ENCODE measurements around the gene PIPOX.
"Not testable (repeated sequence)": the region's sequence is repeated elsewhere in the genome, so short reads cannot be mapped to it uniquely, and the experiment has no call there.

Gene PIPOX

DNA sequence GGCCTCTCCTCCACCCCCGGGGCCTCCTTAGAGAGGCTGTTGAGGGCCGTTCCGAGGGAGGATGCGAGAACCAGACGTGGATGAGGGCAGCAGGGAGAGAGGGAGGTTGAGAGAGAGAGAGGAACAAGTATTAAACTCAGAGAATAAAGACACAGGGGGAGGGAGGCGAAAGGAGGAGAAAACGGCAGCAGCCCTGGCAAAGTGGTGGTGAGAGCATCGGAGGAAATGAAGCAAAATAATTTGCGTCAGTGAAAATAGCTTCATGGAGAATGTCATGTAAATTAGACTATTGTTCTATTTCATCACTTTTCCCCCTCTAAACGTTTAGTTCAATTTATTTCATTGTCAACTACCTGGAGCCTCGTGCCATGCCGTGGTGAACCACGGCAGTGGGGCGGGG, 38.0 kb downstream of the PIPOX start:
- TF ChIP-seq, protein P1, sequence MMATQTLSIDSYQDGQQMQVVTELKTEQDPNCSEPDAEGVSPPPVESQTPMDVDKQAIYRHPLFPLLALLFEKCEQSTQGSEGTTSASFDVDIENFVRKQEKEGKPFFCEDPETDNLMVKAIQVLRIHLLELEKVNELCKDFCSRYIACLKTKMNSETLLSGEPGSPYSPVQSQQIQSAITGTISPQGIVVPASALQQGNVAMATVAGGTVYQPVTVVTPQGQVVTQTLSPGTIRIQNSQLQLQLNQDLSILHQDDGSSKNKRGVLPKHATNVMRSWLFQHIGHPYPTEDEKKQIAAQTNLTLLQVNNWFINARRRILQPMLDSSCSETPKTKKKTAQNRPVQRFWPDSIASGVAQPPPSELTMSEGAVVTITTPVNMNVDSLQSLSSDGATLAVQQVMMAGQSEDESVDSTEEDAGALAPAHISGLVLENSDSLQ (IDR thresholded peaks at IDR 0.05) = no peak
- TF ChIP-seq BHLHE40 (IDR thresholded peaks at IDR 0.05; ENCODE audit: borderline replicate concordance) (no peak), NFRKB (IDR thresholded peaks at IDR 0.05) (no peak), LEF1 (IDR thresholded peaks at IDR 0.05; ENCODE audit: borderline replicate concordance) (no peak), FOXK2 (IDR thresholded peaks at IDR 0.05) (no peak), HDGF (IDR thresholded peaks at IDR 0.05; ENCODE audit: borderline replicate concordance) (no peak), FOXM1 (IDR thresholded peaks at IDR 0.05; ENCODE audit: borderline replicate concordance) (no peak), L3MBTL2 (conservative IDR thresholded peaks at IDR 0.05) (no peak), SP1 (IDR thresholded peaks at IDR 0.05) (no peak), ELF4 (IDR thresholded peaks at IDR 0.05) (no peak), CTBP1 (IDR thresholded peaks at IDR 0.05; ENCODE audit: borderline replicate concordance) (no peak), SUZ12 (IDR thresholded peaks at IDR 0.05) (no peak), ZNF384 (IDR thresholded peaks at IDR 0.05) (no peak), TARDBP (IDR thresholded peaks at IDR 0.05) (no peak), ARNT (IDR thresholded peaks at IDR 0.05) (no peak), FOXA1 (IDR thresholded peaks at IDR 0.05) (no peak)
- POLR2A ChIA-PET = no interaction called here
- DNase-seq (ENCODE audit: extremely low spot score) = no peak
- CTCF ChIA-PET = interaction anchor here (0.9 kb wide), 1 partner anchor 115 kb away, joined by 3 read pairs; no protein-coding TSS in a partner anchor

DNA sequence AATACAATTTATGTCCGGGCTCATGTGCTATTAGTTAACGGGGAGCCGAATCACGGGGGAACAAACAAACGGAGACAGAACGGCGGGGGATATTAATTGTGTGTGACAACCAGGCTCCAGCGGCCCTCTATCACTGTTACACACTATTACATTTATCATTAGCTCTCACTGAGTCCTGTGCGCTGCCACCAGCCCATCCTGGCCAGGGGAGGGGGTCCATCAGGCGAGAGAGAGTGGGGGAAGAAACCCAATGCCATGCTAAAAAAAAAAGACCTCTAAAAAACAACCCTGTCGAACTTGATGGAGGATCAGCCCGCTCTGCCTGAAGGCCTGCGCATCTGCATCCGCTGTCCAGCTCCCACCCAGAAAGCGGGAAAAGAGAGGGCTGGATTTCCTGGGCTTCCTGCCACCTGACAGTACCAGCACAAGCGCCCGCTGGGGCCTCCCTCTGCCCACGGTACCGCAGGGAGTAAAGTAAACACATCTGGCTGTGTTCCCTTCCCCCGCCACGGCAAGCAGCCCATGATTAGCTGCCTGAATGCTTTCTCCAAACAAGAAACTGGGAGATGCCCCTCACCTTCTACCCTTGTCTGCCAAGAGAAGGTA, 41.7 kb downstream of the PIPOX start:
- no peak for TF ChIP-seq ZNF384 (IDR thresholded peaks at IDR 0.05)
- no peak for TF ChIP-seq SP1 (IDR thresholded peaks at IDR 0.05)
- TF ChIP-seq FOXA1 (IDR thresholded peaks at IDR 0.05) = no peak
- no peak for TF ChIP-seq CTBP1 (IDR thresholded peaks at IDR 0.05; ENCODE audit: borderline replicate concordance)
- TF ChIP-seq ELF4 (IDR thresholded peaks at IDR 0.05) = no peak
- TF ChIP-seq, protein P1 (IDR thresholded peaks at IDR 0.05) = no peak
- no peak for TF ChIP-seq BHLHE40 (IDR thresholded peaks at IDR 0.05; ENCODE audit: borderline replicate concordance)
- TF ChIP-seq HDGF (IDR thresholded peaks at IDR 0.05; ENCODE audit: borderline replicate concordance) = no peak
- TF ChIP-seq FOXK2 (IDR thresholded peaks at IDR 0.05) = no peak
- TF ChIP-seq NFRKB (IDR thresholded peaks at IDR 0.05) = no peak
- no peak for TF ChIP-seq FOXM1 (IDR thresholded peaks at IDR 0.05; ENCODE audit: borderline replicate concordance)
- TF ChIP-seq ARNT (IDR thresholded peaks at IDR 0.05) = no peak
- TF ChIP-seq TARDBP (IDR thresholded peaks at IDR 0.05) = no peak
- TF ChIP-seq SUZ12 (IDR thresholded peaks at IDR 0.05) = no peak
- TF ChIP-seq L3MBTL2 (conservative IDR thresholded peaks at IDR 0.05) = no peak
- TF ChIP-seq LEF1 (IDR thresholded peaks at IDR 0.05; ENCODE audit: borderline replicate concordance) = no peak
- ChIA-PET CTCF (interaction anchor here (1.2 to 1.7 kb wide), 2 partner anchors 27 to 131 kb away, joined by 4 read pairs; no protein-coding TSS in a partner anchor), POLR2A (interaction anchor here (1.1 to 1.4 kb wide), 2 partner anchors 9 to 365 kb away, joined by 3 read pairs; partner anchors contain the start of gene RPL23A)
- DNase-seq (ENCODE audit: extremely low spot score) = peak; percentile 10

DNA sequence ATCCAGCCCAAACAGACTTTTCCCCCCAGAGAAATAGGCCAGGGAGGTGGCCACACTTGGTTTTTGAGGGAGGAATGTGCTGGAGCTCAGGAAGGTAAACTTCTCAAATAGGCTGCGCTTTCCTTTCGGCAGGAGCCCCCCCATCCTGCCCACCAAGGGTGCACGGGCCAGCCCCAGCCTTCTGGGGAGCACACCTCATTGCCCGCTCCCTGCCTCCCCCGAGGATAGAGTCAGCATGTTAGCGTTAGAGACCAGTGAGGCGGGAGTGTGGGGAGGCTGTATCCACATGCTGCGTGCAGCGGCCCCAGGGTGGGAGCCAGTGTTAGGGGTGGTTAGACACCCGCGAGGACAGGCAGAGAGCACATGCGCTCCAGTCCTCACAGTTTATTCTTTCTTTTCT, 42.3 kb downstream of the PIPOX start:
- TF ChIP-seq BHLHE40 (IDR thresholded peaks at IDR 0.05; ENCODE audit: borderline replicate concordance) (no peak), FOXM1 (IDR thresholded peaks at IDR 0.05; ENCODE audit: borderline replicate concordance) (no peak), HDGF (IDR thresholded peaks at IDR 0.05; ENCODE audit: borderline replicate concordance) (no peak), ELF4 (IDR thresholded peaks at IDR 0.05) (no peak), FOXK2 (IDR thresholded peaks at IDR 0.05) (no peak), FOXA1 (IDR thresholded peaks at IDR 0.05) (no peak), NFRKB (IDR thresholded peaks at IDR 0.05) (no peak), SUZ12 (IDR thresholded peaks at IDR 0.05) (no peak), SP1 (IDR thresholded peaks at IDR 0.05) (no peak), CTBP1 (IDR thresholded peaks at IDR 0.05; ENCODE audit: borderline replicate concordance) (no peak), LEF1 (IDR thresholded peaks at IDR 0.05; ENCODE audit: borderline replicate concordance) (no peak), L3MBTL2 (conservative IDR thresholded peaks at IDR 0.05) (no peak), TARDBP (IDR thresholded peaks at IDR 0.05) (no peak)
- TF ChIP-seq, protein P1 (IDR thresholded peaks at IDR 0.05) = no peak
- ChIA-PET POLR2A (interaction anchor here (1.4 kb wide), 1 partner anchor 9 kb away, joined by 3 read pairs; no protein-coding TSS in a partner anchor), CTCF (interaction anchor here (1.7 kb wide), 1 partner anchor 26 kb away, joined by 4 read pairs; no protein-coding TSS in a partner anchor)
- no peak for DNase-seq (ENCODE audit: extremely low spot score)

DNA sequence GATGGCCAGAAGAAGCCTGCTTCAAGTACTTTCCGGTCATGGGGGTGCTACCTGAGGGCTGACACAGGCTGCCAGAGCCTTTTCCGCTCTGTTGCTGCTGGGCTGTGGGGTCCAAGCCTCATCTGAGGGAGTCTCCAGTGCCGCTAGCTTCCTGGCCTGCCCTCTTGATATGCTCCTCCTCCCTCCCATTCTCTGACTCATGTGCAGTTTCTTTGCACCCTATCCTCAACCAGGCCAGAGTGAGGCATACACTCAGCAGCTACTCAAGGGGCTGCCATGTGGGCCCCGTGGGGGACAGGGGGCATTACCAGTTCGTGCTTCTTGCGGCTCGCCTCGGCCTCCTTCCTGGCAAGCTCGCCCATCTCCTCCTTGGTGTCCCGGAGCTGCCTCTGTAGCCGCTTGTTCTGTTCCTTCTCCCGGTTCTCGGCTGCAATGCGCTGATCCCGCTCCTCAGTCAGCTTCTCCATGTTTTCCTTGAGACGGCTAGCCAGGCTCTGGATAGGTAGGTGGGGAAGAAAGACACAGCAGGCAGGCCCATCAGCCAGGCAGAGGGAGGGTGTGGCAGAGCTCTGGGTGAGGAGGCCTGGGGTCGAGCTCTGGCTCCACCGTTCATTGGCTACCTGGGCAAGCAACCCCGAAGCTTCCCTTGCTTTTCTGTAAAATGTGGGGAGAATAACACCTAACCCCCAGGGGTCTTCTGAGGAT, 43.8 kb downstream of the PIPOX start:
- ChIA-PET CTCF (interaction anchor here (0.6 to 1.0 kb wide), 2 partner anchors 32 to 121 kb away, joined by 3 to 4 read pairs; no protein-coding TSS in a partner anchor), POLR2A (no interaction called here)
- no peak for DNase-seq (ENCODE audit: extremely low spot score)
- no peak for TF ChIP-seq BHLHE40 (IDR thresholded peaks at IDR 0.05; ENCODE audit: borderline replicate concordance)
- TF ChIP-seq TARDBP (IDR thresholded peaks at IDR 0.05) = no peak
- no peak for TF ChIP-seq L3MBTL2 (conservative IDR thresholded peaks at IDR 0.05)
- no peak for TF ChIP-seq FOXA1 (IDR thresholded peaks at IDR 0.05)
- TF ChIP-seq FOXM1 (IDR thresholded peaks at IDR 0.05; ENCODE audit: borderline replicate concordance) = no peak
- TF ChIP-seq NFRKB (IDR thresholded peaks at IDR 0.05) = no peak
- TF ChIP-seq SP1 (IDR thresholded peaks at IDR 0.05) = no peak
- TF ChIP-seq, protein P1 (IDR thresholded peaks at IDR 0.05) = no peak
- no peak for TF ChIP-seq ARNT (IDR thresholded peaks at IDR 0.05)
- no peak for TF ChIP-seq ZNF384 (IDR thresholded peaks at IDR 0.05)
- TF ChIP-seq SUZ12 (IDR thresholded peaks at IDR 0.05) = no peak

DNA sequence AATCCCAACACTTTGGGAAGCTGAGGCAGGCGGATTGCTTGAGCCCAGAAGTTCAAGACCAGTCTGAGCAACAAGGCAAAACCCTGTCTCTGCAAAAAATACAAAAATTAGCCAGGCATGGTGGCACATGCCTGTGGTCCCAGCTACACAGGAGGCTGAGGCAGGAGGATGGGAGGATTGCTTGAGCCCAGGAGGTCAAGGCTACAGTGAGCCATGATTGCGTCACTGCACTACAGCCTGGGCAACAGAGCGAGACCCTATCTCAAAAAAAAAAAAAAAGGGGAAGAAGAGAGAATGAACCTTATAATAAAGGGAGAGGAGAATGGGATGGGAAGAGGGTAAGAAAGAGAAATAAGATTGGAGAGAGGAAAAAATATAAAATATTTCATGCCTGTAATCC, 45.8 kb downstream of the PIPOX start:
- POLR2A ChIA-PET; CTCF ChIA-PET; DNase-seq (ENCODE audit: extremely low spot score): not testable (repeated sequence)

All from HEK293T (cell line).